ENCODE data around the gene VSIR. TPM values are rescaled to one million over a fixed set of nuclear protein-coding genes. Genes with fewer than 3 reads are reported as not detected.

The VSIR gene
- polyA plus RNA-seq, 1 of the 3 experiments (the other 2 are of a cell fraction): 11.3 TPM

DNA sequence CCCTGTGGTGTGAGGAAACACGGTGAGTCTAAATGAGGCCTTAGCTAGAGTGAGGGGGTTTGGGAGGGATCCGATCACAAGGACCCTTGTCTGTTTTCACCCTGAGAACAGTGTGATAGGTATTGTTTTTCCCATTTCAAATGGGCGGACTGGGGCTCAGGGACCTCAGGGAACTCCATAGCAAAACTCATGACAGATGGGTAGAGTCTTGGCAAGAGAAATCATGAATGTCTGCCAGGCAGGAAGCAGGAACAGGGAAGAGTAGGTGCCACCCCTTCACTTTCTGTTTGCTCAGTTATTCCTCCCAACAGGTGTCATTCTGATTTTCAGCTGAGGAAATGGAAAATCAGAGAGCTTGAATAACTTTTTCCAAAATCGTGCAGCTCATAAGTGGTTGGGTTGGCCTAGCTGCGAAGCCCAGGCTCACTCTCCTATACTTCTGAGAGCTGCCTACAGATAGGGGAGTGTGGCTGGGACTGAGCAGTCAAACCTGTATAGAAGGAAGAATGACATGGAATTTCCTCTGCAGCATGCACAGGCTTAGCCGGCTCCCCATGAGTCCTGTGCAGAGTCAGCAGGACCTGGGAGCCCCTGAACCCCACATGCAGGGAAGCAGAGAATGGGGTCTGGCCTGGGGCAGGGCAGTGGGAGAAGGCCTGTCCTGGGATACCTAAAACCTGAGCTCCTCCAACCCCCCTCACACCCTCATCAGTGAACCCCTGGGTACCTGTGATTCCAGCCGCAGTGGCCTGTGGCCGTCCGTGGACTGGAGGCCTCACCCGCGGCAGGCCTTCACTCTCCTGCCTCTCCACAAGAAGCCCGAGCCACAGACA, 36.1 kb downstream of the VSIR start:
- H3K4me1 ChIP-seq (ENCODE audit: control insufficient read depth in 1 of 2, insufficient read depth in 2 of 2, low read depth in 1 of 2, low read length in 1 of 2): peaks cover 0 to 32% of the 10 kb centered on the region in 2 experiments; a peak in 1 of 4 replicates
- H3K27me3 ChIP-seq (ENCODE audit: insufficient read depth): no peaks in the 10 kb centered on the region; the same call in 1 of the 2 replicates
- H3F3A ChIP-seq (replicated peaks; ENCODE audit: insufficient read depth): no peaks in the 10 kb centered on the region
- no peak for TF ChIP-seq SIN3A (IDR thresholded peaks at IDR 0.05; ENCODE audit: borderline replicate concordance, low read depth, low read length)
- TF ChIP-seq, protein P1, sequence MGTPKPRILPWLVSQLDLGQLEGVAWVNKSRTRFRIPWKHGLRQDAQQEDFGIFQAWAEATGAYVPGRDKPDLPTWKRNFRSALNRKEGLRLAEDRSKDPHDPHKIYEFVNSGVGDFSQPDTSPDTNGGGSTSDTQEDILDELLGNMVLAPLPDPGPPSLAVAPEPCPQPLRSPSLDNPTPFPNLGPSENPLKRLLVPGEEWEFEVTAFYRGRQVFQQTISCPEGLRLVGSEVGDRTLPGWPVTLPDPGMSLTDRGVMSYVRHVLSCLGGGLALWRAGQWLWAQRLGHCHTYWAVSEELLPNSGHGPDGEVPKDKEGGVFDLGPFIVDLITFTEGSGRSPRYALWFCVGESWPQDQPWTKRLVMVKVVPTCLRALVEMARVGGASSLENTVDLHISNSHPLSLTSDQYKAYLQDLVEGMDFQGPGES (IDR thresholded peaks at IDR 0.05; ENCODE audit: low read depth, low read length): no peak
- no peak for TF ChIP-seq FOXJ3 (CRISPR knock-in tag; IDR thresholded peaks at IDR 0.05)
- TF ChIP-seq, protein P2, sequence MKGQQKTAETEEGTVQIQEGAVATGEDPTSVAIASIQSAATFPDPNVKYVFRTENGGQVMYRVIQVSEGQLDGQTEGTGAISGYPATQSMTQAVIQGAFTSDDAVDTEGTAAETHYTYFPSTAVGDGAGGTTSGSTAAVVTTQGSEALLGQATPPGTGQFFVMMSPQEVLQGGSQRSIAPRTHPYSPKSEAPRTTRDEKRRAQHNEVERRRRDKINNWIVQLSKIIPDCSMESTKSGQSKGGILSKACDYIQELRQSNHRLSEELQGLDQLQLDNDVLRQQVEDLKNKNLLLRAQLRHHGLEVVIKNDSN (IDR thresholded peaks at IDR 0.05; ENCODE audit: borderline replicate concordance, low read depth): no peak
- no peak for TF ChIP-seq TEAD4 (IDR thresholded peaks at IDR 0.05; ENCODE audit: borderline replicate concordance, insufficient read depth)
- no peak for TF ChIP-seq FOSL2 (IDR thresholded peaks at IDR 0.05; ENCODE audit: borderline replicate concordance, low read depth)
- TF ChIP-seq, protein P3, sequence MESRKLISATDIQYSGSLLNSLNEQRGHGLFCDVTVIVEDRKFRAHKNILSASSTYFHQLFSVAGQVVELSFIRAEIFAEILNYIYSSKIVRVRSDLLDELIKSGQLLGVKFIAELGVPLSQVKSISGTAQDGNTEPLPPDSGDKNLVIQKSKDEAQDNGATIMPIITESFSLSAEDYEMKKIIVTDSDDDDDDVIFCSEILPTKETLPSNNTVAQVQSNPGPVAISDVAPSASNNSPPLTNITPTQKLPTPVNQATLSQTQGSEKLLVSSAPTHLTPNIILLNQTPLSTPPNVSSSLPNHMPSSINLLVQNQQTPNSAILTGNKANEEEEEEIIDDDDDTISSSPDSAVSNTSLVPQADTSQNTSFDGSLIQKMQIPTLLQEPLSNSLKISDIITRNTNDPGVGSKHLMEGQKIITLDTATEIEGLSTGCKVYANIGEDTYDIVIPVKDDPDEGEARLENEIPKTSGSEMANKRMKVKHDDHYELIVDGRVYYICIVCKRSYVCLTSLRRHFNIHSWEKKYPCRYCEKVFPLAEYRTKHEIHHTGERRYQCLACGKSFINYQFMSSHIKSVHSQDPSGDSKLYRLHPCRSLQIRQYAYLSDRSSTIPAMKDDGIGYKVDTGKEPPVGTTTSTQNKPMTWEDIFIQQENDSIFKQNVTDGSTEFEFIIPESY (IDR thresholded peaks at IDR 0.05; ENCODE audit: borderline replicate concordance, low read depth): no peak
- TF ChIP-seq EZH2phosphoT487 (IDR thresholded peaks at IDR 0.05; ENCODE audit: borderline replicate concordance, low read depth): no peak
- no peak for TF ChIP-seq CHD2 (IDR thresholded peaks at IDR 0.05; ENCODE audit: low read length, partially characterized antibody)
- no peak for TF ChIP-seq MEF2A (IDR thresholded peaks at IDR 0.05; ENCODE audit: borderline replicate concordance, low read depth)
- TF ChIP-seq EP300 (IDR thresholded peaks at IDR 0.05; ENCODE audit: borderline replicate concordance in 1 of 2, low read depth in 1 of 2, low read length in 1 of 2): no peak
- TF ChIP-seq, protein P4, sequence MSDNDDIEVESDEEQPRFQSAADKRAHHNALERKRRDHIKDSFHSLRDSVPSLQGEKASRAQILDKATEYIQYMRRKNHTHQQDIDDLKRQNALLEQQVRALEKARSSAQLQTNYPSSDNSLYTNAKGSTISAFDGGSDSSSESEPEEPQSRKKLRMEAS (IDR thresholded peaks at IDR 0.05; ENCODE audit: low read depth): no peak
- TF ChIP-seq GATA2 (CRISPR knock-in tag; IDR thresholded peaks at IDR 0.05): no peak
- no peak for TF ChIP-seq MXI1 (IDR thresholded peaks at IDR 0.05; ENCODE audit: low read depth, low read length)
- TF ChIP-seq, protein P5, sequence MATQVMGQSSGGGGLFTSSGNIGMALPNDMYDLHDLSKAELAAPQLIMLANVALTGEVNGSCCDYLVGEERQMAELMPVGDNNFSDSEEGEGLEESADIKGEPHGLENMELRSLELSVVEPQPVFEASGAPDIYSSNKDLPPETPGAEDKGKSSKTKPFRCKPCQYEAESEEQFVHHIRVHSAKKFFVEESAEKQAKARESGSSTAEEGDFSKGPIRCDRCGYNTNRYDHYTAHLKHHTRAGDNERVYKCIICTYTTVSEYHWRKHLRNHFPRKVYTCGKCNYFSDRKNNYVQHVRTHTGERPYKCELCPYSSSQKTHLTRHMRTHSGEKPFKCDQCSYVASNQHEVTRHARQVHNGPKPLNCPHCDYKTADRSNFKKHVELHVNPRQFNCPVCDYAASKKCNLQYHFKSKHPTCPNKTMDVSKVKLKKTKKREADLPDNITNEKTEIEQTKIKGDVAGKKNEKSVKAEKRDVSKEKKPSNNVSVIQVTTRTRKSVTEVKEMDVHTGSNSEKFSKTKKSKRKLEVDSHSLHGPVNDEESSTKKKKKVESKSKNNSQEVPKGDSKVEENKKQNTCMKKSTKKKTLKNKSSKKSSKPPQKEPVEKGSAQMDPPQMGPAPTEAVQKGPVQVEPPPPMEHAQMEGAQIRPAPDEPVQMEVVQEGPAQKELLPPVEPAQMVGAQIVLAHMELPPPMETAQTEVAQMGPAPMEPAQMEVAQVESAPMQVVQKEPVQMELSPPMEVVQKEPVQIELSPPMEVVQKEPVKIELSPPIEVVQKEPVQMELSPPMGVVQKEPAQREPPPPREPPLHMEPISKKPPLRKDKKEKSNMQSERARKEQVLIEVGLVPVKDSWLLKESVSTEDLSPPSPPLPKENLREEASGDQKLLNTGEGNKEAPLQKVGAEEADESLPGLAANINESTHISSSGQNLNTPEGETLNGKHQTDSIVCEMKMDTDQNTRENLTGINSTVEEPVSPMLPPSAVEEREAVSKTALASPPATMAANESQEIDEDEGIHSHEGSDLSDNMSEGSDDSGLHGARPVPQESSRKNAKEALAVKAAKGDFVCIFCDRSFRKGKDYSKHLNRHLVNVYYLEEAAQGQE (IDR thresholded peaks at IDR 0.05; ENCODE audit: low read depth, low read length): no peak
- TF ChIP-seq RAD21 (IDR thresholded peaks at IDR 0.05; ENCODE audit: low read length): no peak
- no peaks in the 10 kb centered on the region for H3K79me2 ChIP-seq (ENCODE audit: insufficient read depth)
- DNase-seq: no peak
- 82% methylated on average over 6 of the region's 12 CpGs for WGBS (ENCODE audit: low lambda C conversion rate)
- no peaks in the 10 kb centered on the region for H4K20me1 ChIP-seq (ENCODE audit: insufficient read depth)
- no peaks in the 10 kb centered on the region for H3K36me3 ChIP-seq (replicated peaks in 1 of 2; ENCODE audit: control insufficient read depth in 1 of 2, insufficient read depth in 2 of 2, low read length in 1 of 2)
- H3K27ac ChIP-seq (ENCODE audit: low read depth in 2 of 2, low read length in 1 of 2): peak overlapping the region in 1 of 2 experiments; percentile 56; a peak in 2 of 4 replicates
- no peak overlapping the region for H3K4me3 ChIP-seq (ENCODE audit: low read depth in 2 of 2, low read length in 1 of 2)
- no peak overlapping the region for H3K9ac ChIP-seq
- POLR2A ChIA-PET: no interaction called here
- H3K4me2 ChIP-seq: no peak overlapping the region
- CTCF ChIA-PET: interaction anchor here (1.1 to 2.0 kb wide), 6 partner anchors 11 to 159 kb away, joined by 3 to 5 read pairs (median 3); partner anchors contain the start of gene VSIR
- H3K9me2 ChIP-seq: no peaks in the 10 kb centered on the region
- H2AFZ ChIP-seq (ENCODE audit: low read depth): no peak overlapping the region
- no peaks in the 10 kb centered on the region for H3K9me3 ChIP-seq
